IPS-NIHi7 (cell line): Measurements from ENCODE around the gene AGAP4.
"Not testable (repeated sequence)": the region's sequence is repeated elsewhere in the genome, so short reads cannot be mapped to it uniquely, and the experiment has no call there.

Experiments
- DNase-seq: peaks from one replicate; pipeline ENCODE4 v3.0.0; 2012; ENCODE audit warnings: mixed read lengths; ENCODE audit errors: extremely low spot score

AGAP4 gene

GRCh38 chr10:45790694-45791426, 56.4 kb downstream of the AGAP4 start:
- DNase-seq, result not testable (repeated sequence)

- DNase-seq, result not testable (repeated sequence)
These were observed 57.3 kb downstream of the AGAP4 start for GRCh38 chr10:45789991-45790390.

- DNase-seq, result not testable (repeated sequence)
These were observed 60.0 kb downstream of the AGAP4 start for GRCh38 chr10:45787212-45787741.

- not testable (repeated sequence) for DNase-seq
These were observed 61.1 kb downstream of the AGAP4 start for GRCh38 chr10:45786217-45786616.
